Embryonic facial prominence (tissue), 1 donor: Measurements from ENCODE around the gene DLX4.

Experiments
- DNase-seq: peaks from one replicate; pipeline ENCODE4 v3.0.0-alpha.2; 2016; ENCODE audit errors: extremely low spot score

The DLX4 gene

DNA sequence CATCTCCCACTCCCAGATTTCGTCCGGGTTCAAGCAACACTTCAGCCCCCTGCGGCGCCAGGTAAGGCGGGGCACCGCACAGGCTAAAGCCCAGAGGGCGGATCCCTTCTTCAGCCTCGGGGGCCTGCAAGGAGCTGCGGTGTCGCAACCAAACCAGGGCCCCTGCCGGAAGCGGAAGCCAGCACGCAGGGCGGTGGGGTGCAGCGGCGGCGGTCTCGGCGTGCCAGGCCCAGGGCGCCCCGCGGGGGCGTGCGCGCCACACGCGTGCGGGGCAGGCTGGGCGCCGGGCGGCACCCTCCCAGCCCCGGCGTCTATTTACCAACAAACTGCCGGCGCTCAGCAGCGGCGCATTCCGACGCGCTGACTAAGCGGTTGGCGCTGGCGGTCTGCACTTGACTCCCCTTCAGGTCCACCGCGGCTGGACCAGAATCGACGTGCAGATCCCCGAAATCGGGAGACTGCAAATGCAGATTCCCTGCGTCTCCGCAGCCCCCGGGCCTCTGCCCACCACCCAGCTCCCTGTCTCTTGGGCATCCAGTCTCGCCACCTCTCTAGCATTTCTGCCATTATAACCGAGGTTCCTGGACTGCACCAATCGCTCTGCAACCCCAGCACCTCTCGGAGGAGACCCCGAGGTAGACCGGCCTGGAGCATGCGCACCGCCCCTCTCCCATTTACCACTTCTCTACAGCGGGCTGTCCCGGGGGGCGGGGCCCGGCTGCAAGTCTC is 421 bp upstream of the DLX4 start:
- DNase-seq: no peak

DNA sequence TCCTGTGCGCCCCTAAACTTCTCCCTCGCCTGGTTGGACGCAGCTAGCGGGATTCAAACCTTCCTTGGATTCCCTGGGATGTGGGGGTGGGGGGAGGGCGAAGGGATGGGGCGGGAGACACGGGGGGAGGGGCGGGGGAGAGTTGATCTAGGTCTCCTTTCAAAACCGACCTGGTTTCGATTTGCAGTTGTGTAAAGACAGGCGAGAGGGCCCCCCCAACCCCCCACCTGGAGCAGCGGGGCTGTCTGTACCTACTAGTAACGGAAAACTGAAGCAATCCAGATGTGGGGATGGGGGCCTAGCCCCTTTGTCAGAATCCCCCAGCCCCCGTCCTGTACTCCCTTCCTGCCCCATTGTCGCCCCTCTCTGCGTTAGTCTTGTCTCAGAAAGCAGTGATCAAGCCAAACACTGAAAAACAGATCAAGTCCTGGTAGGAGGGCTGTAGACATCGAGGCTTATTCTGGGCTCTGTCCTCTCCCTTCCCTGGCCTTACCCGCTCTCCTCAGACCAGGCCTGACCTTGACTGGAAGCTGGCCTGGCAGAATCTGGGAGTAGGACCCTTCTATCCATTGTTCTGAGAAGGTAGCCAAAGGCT is 902 bp downstream of the DLX4 start:
- DNase-seq: no peak

DNA sequence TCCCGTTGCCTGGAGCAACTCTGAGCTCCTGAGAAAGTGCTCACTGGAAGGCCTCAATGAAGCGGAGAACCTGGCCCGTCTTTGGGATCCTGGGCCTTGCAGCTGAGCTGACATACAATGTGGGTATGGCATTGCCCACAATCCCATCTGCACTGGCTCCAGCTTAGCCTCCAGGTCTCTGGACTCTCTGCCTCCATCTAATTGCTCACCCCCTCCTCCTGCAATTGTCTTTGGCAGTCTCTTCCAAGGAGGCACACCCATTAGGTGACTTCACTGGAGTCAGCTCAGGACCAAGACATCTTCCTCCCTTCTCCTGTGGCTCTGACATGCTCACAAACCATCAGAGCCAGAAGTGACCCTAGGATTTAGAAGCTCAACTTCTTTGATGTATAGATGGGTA is 1.5 kb downstream of the DLX4 start:
- no peak for DNase-seq

DNA sequence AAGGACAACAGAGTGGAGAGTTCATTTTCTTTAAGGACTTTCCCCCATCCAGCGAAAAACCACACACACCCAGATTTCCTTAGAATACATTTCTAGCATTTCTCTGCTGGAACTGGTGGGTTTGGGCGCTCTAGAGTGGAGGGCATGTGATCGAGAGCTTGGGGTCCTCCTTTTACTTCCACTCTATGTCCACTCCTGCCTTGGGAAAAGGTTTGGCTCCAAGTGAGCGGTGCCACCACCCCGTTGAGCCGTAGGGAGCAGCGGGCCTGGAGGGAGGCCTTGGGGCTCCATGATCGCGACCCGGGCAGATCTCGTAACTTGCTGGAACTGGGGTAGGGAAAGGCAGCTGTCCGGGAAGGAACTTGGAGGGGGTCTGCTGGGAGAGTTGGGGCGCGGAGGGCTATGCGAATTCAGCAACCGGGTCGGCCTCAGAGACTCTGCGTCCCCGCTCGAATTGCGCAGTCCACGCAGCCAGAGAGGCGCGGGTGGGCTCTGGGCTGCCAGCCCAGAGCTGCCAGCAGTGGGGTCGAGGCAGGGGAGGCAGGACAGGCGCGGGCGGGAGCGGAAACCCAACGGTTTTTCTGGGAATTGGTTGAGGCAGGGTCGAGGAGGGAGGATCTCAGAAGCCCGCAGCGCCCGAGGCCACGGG is 2.3 kb downstream of the DLX4 start:
- DNase-seq: no peak

DNA sequence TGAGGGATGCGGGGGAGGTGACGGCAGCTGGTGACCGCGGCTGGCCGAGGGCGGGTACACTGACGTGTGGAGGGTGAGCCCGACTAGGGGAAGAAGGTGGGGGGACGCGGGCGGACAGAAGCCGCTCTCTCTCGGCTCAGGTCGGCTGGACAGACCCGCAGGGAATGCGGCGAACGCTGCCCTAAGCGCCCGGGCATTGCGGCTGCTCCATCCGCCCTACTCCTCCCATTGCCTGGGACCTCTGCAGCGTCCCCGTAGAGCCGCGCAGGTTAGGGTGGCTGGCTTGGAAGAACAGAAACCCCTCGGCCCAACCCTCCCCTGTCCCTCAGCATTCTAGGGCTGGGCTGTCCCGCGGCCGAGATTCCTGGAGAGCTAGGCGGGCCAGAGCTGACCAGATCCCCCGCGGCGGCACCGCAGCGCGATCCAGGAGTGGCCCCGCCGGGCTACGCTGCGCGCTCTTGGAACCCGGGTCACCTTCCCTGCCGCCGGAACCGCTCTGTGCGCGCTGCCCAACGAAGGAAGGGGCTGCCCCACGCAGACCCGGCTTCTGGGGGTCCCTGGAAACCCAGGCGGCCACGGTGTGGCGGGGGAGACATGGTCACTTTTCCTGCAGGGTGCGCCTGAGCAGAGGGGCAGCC is 3.0 kb downstream of the DLX4 start:
- DNase-seq: no peak

DNA sequence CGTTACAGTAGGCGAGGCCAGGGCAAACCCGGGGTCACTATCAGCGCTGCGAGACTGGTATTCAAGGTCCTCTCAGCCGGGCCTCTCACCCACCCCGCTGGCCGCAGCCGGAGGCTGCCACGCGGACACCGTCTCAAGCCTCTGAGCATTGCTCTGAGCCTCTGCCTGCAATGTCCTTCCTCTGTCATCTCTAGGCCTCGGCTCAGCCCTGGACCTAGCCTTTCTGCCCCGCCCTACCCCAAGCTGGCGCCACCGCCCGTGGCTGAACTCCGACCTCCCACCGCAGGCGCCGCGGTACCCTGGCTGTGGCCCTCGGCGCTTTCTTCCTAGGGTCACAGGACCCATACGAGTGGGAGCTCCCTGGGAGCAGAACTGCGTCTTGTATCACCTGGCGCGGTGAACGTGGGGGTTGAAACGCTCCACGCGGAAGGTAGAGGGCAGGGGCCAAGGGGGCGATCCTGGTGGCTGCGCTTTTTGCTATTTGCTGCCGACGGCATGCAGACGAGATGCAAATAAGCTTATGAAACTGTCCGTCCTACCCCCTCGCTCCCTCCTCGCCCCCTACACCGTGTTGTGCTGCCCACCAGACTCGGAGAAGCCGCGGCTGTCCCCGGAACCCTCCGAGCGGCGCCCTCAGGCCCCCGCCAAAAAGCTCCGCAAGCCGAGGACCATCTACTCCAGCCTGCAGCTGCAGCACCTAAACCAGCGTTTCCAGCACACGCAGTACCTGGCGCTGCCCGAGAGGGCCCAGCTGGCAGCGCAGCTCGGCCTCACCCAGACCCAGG is 3.7 kb downstream of the DLX4 start:
- DNase-seq: no peak

DNA sequence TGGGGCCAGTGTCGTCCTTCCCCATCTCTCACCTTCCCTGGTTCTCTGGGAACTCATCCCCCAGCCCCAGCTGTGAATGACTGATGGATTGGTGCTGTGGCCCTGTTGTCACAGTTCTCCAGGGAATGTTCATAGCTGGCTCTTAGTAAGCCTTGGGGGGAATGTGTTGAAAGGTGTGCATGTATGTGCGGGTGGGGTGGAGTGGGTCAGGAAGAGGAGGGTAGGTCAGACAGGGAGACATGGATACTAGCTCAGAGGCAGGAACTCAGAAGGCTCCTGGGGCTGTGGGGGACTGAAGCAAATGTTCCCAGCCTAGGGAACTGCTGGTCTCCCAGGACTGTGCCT is 4.3 kb downstream of the DLX4 start:
- DNase-seq: no peak

DNA sequence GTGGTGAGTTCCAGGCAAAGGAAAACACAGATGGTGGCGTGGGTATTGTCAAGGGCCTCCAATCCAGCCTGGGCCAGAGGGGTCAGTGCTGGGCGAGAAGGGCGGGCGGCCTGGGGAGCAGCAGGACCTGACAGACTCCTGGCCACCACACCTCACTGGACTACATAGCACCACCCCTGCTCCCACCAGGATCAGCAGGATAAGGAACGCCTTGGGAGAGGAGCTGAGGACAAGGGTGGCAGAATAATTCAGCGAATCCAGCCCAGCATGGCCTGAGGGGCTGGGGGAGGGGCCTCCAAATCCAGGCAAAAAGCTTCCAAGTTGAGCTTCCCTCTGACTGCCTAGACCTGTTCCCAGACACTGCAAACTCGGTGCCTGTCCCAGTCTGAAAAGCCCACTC is 6.5 kb downstream of the DLX4 start:
- DNase-seq: no peak

DNA sequence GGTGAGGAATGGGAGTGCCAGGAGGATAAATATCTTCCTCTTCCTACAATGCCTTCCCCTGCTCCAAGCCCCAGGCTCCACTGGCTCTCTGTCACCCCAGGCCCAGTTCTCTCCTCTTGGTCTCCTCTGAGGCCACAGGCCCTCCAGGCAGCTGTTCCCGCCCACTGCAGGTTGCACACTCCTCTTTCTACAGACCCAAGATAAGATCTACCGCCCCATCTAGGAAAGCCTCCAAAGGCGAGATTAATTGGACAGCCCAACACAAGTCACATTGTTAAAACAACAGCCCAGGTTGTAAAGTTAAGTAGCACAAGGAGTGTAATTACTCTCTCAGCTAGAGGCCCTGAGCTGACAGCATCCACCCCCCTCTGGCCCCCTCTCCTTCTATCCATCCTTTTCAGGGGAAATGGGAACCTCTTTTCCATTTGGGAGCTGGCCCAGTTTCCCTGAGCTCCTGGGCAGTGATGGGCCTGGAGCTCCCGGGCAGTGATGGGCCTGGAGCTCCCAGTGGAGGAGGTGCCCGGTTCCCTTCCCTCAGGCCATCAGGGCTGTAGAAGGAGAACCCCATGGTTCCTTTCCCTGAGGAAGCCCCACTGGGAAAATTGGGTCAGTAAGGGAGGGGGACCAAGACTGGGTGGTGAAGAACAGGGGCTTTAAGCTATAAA is 7.3 kb downstream of the DLX4 start:
- no peak for DNase-seq

DNA sequence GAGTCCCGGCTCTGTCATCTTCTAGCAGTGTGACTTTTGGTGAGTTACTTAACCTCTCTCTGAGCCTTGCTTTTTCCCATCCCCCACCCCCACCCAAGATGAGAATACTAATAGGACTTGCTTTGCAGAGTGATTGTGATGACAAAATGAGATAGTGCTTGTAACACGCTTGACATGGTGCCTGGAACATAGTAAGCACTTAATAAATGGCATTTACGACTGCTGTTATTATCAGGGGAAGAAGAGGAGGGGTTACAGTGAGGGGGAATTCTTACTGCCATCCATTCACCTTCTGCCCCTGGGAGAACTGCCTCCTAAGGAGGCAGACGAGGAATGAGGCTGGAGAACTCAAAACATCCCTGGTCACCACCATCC is 7.8 kb downstream of the DLX4 start:
- DNase-seq: no peak

DNA sequence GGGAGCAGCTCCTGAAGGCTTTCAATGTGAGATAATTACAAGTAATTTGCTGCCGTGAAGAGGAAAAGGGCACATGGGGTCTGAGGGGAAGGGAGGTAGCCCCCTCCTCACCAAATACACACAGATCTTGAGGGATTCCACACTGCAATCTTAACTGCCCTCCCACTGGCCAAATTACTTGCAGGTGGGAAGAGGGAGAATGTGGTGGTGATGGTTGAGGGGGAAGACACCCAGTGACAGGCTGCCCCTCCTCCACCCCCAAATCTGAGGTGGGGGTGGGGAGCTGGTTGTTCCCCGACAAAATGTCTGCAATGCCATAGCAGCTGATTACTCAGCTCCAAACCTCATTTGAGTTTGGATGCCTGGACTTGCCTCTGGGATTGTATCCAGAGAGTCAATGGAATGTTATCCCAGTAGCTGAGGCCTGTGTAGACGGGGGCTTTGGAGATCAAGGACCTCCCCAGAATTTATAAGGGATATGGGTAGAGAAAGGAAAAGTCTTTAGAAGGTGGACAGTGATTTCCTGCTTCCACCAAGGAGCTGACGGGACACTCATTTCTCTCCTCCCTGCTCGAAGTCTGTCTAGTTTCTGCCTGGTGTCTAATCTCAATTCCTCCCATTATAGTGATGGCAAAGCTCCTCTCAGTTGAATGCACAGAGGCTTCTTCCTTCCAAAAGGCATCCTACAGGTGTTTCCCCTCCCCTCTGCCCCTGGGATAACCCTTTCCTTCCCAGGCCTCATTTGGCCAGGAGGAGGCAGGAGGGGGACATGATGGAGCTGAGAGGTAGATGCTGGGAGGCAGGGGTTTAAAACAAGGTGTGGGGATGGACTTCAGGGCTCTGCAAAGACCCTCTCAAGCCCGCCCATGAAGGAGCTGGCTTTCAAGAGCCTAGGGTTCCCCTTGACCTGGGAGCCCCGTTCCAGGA is 8.7 kb downstream of the DLX4 start:
- no peak for DNase-seq

DNA sequence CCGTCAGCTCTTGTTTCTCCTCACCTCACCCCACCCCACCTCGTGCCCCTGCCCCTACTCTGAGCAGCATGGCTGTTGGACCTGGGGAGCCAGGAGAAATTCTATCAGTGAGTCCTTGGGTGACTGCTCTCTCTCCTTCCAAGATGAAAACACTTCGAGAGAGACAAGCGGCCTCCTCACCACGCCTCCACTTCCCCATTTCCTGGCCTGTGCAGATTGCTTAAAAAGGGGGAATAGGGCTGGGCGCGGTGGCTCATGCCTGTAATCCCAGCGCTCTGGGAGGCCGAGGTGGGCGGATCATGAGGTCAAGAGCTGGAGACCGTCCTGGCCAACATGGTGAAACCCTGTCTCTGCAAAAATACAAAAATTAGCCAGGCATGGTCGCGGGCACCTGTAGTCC is 9.5 kb downstream of the DLX4 start:
- DNase-seq: no peak

DNA sequence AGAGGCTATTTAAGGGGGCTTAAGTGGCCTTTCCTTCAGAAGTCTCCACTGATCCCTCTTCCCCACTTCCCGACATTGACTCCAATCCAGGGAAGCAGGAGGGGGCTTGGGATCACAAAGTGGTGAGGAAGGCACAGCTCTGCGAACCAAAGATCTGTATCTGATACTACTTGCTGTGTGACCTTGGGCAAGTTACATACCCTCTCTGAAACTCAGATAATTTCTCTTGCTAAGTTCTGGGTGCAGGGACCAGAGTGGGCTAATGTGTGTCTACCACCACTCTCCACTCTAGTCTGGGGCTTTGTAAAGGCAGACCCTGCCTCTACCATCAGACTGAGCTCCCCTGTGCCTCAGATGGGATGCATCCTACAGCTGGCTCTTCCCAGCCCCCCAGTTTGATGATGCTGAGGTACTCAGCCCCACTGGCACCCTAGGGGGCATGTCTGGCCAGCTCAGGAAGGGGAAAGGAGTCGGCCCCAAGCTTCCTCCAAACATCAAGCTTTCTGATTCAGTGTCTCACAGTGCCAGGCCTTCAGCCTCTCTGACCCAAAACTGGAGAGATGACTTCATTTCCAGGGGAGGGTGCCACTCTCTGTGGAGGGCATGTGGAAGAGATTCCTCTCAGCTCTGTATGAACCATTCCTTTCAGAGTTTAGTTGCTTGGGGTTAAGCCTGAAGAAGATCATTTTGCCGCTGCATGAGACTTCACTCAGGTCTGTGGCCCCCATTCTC is 10.9 kb downstream of the DLX4 start:
- DNase-seq: no peak

DNA sequence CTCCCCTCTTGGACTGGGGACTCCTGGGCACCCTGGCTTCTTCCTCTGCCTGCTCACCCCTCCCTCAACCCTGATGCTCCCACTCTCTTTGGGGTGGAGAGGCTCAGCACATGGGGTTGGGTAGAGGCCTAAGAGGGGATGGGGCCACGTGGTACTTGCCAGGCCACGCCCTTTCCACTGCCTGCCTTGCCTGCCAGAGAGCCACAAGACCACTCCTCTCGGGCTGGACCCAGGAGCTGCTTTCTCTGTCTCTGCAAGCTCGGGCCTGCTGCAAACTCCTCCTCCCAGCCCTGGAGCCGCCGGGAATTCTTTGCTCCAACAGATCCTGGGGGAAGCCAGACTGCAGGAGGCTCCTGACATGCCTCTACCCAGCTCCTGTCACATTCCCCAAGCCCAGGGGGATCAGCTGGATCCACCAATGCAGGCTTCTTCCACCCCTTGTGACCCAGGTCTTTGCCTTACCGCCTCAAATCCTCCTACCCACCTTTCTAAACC is 11.8 kb downstream of the DLX4 start:
- DNase-seq: no peak

DNA sequence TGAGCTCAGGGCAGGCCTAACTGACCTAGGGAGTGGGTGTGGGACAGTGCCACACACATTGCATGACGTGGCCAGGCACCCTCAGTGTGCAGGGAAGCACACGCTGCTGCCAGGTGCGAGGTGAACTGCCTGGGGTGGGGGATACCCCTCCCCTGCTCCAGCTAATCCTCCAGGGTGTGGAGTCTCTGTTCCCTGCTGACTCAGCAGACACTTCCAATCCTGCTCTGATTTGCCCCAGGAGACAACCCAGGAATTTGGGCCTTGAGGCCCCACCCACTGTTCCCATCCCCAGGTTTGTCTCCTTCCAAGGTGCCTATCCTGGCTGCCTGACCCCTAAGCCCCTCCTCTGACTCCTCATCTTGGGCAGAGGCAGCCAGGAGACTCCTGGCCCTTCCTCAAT is 15.3 kb downstream of the DLX4 start:
- no peak for DNase-seq

DNA sequence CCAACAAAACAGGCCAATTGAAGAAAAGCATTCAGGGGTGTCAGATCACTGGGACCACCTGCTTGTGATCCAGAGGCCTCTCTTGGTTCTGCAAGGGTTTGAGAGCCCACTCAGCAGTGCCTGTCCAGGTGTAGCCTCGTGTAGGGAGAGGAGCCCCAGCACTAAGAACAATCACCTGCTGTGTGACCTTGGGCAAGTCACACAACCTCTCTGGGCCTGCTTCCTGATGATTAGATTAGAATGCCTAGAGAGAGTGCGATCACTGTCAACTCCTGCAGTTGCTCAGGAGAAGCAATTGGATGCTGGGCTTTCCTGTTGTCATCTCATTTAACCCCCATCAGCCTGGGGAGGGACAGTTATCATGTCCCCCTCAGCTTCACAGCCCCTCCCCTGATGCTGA is 15.8 kb downstream of the DLX4 start:
- DNase-seq: no peak

DNA sequence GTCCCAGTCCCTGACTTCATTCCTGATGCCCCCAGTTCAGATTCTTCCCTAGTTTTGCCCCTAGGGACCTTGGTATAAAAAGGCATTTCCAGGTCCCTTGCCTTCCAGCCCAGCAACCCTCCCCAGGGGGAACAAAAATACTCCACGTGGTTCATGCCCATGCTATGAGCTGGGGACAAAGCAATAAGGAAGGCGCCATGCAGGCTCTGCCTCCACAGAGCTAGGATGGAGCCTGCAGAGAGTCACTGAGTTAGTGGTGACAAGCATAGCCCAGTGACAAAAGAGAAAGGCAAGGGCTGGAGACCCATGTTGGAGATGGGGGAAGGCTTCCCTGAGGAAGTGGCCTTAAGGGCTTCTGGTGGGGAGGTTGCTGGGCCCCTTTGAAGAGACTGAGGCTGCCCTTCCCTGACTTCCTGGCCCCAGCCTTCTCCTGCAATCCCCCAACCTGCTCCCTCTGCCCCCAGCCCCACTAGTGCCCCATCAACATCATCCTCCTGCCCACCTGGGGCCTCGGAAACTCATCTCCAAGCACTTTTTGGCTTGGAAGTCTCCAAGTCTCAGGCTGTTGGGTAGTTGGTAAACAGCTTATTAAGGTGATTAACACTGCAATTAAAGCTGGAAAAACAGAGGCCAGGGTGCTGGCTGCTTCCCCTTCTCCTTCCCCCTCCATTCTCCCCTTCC is 16.5 kb downstream of the DLX4 start:
- DNase-seq: no peak

DNA sequence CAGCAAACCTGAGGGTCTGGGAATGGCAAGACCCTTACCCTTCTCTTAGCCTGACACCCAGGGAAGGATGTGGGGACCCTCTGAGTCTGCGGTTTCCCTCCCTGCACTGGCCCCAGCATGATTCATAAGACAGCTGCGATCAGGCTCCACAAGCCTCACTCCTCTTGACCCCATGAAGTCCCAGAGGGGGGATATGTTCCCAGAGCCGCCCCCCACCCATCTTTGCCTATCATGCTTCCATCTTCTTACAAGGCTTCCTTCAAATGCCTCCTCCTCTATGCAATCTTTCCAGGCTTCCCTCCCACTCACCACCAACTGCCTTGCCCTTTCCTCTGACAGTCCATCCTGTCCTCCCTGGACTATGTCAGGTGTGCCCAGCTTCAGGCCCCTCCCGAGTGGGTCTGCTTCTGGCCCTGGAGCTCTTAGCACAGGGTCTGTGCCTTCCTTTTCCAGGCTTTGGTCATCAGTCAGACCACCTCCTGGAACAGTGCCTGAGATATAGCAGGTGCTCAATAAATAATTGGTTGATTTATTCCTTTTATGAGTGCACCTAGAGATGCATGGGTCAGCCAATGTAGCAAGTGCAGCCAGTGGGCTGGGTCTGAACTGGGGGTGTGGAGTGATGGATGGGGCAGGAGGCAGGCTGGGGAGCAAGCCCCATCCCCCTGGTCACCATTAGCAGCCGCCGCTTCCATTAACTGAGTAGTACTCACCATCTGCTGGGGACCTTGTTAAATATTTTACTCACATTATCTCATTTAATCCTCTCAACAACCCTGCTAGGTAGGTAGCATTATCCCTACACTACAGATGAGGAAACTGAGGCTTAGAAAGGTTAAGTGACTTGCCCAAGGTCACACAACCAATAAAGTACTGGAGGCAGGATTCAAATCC is 17.7 kb downstream of the DLX4 start:
- DNase-seq: no peak
